Measurements from ENCODE around the gene GPHN.
"Not testable (repeated sequence)": the region's sequence is repeated elsewhere in the genome, so short reads cannot be mapped to it uniquely, and the experiment has no call there.

GPHN gene

DNA sequence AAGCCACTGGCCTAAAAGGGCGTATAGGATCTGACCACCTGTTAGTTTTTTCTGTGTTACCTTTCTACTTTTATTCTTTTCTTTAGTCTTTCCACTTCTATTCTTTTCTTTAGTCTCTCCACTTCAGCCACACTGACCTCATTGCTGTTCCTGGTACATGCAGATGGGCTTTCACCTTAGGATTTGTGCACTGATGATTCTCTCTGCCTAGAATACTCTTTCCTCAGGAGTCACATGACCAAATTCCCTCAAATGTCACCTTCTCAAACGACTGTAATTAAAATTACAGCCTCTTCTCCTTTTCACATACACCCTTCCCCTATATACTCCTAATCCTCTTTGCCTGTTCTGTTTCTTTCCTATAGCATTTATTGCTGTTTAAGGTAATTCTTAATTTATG lies 36.0 kb downstream of the GPHN start:
- no peak for TF ChIP-seq CTCF (IDR thresholded peaks at IDR 0.05; ENCODE audit: insufficient read depth, low read depth, low read length, missing control alignments)
- no peak for DNase-seq (ENCODE audit: low read depth)
- H3K4me3 ChIP-seq (ENCODE audit: low read depth, low read length) = no peak overlapping the region

- H3K4me3 ChIP-seq (ENCODE audit: low read depth, low read length); DNase-seq (ENCODE audit: low read depth): not testable (repeated sequence)
Measured at GRCh38 chr14:66545191-66545590, 37.2 kb downstream of the GPHN start.

DNA sequence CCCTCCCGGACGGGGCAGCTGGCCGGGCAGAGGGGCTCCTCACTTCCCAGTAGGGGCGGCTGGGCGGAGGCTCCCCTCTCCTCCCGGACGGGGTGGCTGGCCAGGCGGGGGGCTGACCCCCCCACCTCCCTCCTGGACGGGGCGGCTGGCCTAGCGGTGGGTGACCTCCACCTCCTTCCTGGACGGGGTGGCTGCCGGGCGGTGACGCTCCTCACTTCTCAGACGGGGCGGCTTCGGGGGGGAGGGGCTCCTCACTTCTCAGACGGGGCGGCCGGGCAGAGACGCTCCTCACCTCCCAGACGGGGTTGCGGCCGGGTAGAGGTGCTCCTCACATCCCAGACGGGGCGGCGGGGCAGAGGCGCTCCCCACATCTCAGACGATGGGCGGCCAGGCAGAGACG lies 37.8 kb downstream of the GPHN start:
- not testable (repeated sequence) for H3K4me3 ChIP-seq (ENCODE audit: low read depth, low read length); DNase-seq (ENCODE audit: low read depth)

DNA sequence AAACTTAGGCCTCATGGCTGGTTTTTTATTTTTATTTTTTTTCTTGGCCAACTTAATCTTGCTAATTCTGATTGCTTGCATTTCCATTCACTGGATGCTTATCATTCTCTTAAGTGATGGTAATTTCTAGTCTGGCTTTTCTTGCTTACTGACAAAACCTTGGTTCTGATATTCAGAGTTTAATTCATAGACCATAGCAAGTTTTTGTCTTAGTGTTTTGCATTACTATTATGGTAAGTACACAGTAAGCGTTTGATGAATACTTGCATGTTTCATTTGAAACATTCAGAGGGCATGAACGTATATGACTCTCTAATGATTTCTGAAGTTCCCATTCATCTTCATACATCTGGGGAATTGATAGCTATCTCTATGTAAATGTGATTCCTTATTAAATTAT lies 55.8 kb downstream of the GPHN start:
- H3K4me3 ChIP-seq (ENCODE audit: low read depth, low read length) = no peak overlapping the region
- no peak for TF ChIP-seq CTCF (IDR thresholded peaks at IDR 0.05; ENCODE audit: insufficient read depth, low read depth, low read length, missing control alignments)
- no peak for DNase-seq (ENCODE audit: low read depth)

DNA sequence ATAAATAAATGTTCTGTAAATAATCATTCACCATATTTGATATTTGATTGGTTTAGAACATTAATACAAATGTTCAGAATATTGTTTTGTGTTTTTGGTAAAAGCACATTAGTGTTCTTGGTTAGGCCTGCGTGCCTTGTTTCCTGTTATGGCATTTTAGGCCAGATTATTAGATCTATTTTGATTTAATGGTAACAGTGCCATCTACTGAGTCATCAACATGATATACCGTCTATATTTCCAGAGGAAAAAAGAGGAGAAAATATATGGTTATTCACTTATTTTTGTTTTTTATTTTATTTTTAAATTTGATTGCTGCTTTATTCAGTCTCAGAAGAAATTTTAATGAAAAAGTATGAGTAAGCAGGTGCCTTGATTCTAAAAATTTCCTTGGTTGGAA lies 60.3 kb downstream of the GPHN start:
- H3K4me3 ChIP-seq (ENCODE audit: low read depth, low read length) = no peak overlapping the region
- DNase-seq (ENCODE audit: low read depth) = no peak
- TF ChIP-seq CTCF (IDR thresholded peaks at IDR 0.05; ENCODE audit: insufficient read depth, low read depth, low read length, missing control alignments) = no peak

DNA sequence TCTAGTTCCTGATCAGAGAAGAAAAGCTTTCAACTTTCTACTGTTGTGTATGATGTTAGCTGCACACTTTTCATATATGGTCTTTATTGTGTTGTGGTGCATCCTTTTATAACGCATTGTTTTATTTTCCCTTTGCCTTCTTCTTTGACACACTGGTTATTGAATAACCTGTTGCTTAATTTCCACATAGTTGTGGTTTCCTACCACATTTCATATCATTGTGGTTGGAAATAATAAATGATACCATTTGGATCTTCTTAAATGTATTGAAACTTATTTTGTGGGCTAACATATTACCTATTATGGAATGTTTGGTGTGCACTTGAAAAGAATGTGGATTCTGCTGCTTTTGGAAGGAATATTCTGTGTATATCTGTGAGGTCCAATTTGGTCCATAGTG lies 64.9 kb downstream of the GPHN start:
- H3K4me3 ChIP-seq (ENCODE audit: low read depth, low read length) = no peak overlapping the region
- no peak for TF ChIP-seq CTCF (IDR thresholded peaks at IDR 0.05; ENCODE audit: insufficient read depth, low read depth, low read length, missing control alignments)
- no peak for DNase-seq (ENCODE audit: low read depth)

DNA sequence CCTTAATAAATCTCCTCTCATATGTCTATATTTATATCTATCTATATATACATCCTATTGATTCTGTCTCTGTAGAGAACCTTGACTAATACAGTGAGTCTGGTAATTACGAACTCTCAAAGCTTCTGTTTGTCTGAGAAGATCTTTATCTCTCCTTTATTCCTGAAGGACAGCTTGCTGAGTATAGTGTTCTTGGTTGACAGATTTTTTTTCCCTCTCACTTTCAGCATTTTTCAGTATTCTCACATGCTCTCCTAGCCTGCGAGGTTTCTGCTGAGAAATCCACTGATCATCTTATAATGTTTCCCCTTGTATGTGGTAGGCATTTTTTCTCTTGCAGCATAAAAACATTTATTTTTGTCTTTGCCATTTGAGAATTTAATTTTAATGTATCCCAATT lies 67.1 kb downstream of the GPHN start:
- no peak for TF ChIP-seq CTCF (IDR thresholded peaks at IDR 0.05; ENCODE audit: insufficient read depth, low read depth, low read length, missing control alignments)
- no peak overlapping the region for H3K4me3 ChIP-seq (ENCODE audit: low read depth, low read length)
- no peak for DNase-seq (ENCODE audit: low read depth)

- DNase-seq (ENCODE audit: low read depth) = no peak
- H3K4me3 ChIP-seq (ENCODE audit: low read depth, low read length) = no peak overlapping the region
- TF ChIP-seq CTCF (IDR thresholded peaks at IDR 0.05; ENCODE audit: insufficient read depth, low read depth, low read length, missing control alignments) = no peak
Measured at GRCh38 chr14:66575939-66576338, 68.0 kb downstream of the GPHN start.

- not testable (repeated sequence) for H3K4me3 ChIP-seq (ENCODE audit: low read depth, low read length); DNase-seq (ENCODE audit: low read depth)
Measured at GRCh38 chr14:66587753-66588152, 79.8 kb downstream of the GPHN start.

Data from GM12865 (cell line).